GM20000 (cell line): ENCODE data around the gene PTRHD1.

ENCODE experiments used
- DNase-seq: peaks from one replicate; pipeline ENCODE4 v3.0.0; 2012; ENCODE audit warnings: low spot score
- CTCF ChIP-seq: IDR thresholded peaks from 2 replicates; pipeline ENCODE4 v1.5.1; 2012; ENCODE audit warnings: mild to moderate bottlenecking, control low read depth; ENCODE audit errors: extremely low read depth, missing control alignments

PTRHD1 gene

GRCh38 chr2:24763843-24764242 is 29.3 kb downstream of the PTRHD1 start:
- DNase-seq = no peak
- TF ChIP-seq CTCF = no peak

- no peak for DNase-seq
- no peak for TF ChIP-seq CTCF
Measured at GRCh38 chr2:24762518-24762917, 30.7 kb downstream of the PTRHD1 start.

GRCh38 chr2:24761866-24762265 is 31.3 kb downstream of the PTRHD1 start:
- TF ChIP-seq CTCF = no peak
- DNase-seq = no peak

GRCh38 chr2:24756789-24757188 is 36.4 kb downstream of the PTRHD1 start:
- DNase-seq = no peak
- no peak for TF ChIP-seq CTCF

GRCh38 chr2:24754985-24755705 is 38.0 kb downstream of the PTRHD1 start:
- DNase-seq = no peak
- no peak for TF ChIP-seq CTCF

GRCh38 chr2:24749069-24749691 is 44.0 kb downstream of the PTRHD1 start:
- no peak for TF ChIP-seq CTCF
- no peak for DNase-seq

- no peak for TF ChIP-seq CTCF
- DNase-seq = no peak
Measured at GRCh38 chr2:24747299-24747698, 45.9 kb downstream of the PTRHD1 start.
